ENCODE measurements around the gene FAM168A.

- TF ChIP-seq CTCF (IDR thresholded peaks at IDR 0.05) (no peak), POLR2AphosphoS5 (IDR thresholded peaks at IDR 0.05; ENCODE audit: low read depth, low read length) (no peak), SIN3A (IDR thresholded peaks at IDR 0.05; ENCODE audit: borderline replicate concordance, insufficient read depth, low read depth, low read length) (no peak)
Observed at GRCh38 chr11:73403541-73403940, 194.4 kb downstream of the FAM168A start.
